ENCODE results near the gene PCLO.
"Not testable (repeated sequence)": the region's sequence is repeated elsewhere in the genome, so short reads cannot be mapped to it uniquely, and the experiment has no call there.

Gene PCLO

DNA sequence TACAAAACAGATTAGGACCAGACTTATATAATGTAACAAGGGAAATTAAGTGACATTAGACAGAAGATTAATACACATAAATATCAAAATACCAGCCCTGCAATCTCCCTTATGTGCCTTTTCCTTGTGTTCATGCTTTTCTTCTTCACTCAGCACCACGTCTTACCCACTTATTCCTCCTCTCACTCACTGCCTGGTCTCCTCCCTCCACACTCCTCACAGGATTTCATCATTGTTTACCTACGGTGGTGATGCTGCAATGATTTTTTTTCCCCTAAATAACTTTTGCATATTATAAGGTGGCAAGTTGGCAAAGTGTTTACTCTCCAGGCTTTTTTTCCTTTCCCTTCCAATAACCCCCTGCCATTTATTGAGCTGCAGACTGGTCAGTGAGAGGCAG, 203.2 kb downstream of the PCLO start:
- DNase-seq: no peak

DNA sequence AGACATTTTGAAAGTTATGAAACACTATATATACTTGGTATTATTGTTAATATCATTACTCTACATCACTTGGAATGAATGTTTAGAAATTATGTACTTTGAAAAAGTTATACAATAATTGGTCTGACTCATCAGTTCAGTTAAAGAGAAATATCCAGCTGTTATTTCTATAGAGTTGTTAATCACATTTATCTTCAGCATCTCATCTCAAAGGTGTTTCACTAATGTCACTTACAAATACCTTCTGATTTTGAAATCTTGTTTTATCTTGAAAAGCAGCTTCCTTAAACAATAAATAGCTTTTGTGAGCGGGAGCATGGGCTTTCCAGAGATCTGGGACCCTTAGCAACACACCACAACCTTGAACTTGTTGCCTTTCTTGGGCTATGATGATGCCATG, 205.2 kb downstream of the PCLO start:
- DNase-seq: no peak

DNA sequence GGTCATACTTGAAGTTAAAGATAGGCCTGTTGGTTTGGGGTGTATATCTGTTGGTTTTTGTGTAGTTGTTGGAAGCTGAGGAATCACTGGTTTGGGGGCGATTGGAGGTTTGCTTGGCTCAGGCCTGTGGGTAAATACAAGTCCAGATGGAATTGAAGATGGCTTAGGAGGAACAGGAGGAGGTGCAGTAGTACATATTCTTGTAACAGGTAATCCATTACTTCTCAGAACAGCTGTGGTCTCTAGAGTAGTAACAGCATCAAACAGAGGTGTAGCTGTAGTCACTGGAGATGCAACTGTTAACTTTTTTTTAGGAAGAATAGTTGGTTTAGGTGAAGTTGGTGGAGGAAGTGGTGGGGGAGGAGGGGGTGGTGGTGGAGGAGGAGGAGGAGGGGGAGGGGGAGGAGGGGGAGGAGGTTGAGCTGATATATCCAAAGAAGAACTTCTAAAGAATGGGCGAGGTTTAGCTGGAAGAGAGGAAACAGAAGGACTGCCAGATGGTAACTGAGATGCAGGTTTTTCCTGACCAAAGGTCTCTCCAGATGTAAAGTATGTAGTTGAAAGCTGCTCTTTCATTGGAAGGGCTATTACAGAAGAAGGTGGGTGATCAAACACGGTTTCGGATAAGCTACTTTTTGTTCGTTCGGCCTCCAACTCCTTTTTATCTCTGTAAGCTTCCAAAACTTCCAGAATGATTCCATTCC, 209.2 kb downstream of the PCLO start:
- DNase-seq: no peak

DNA sequence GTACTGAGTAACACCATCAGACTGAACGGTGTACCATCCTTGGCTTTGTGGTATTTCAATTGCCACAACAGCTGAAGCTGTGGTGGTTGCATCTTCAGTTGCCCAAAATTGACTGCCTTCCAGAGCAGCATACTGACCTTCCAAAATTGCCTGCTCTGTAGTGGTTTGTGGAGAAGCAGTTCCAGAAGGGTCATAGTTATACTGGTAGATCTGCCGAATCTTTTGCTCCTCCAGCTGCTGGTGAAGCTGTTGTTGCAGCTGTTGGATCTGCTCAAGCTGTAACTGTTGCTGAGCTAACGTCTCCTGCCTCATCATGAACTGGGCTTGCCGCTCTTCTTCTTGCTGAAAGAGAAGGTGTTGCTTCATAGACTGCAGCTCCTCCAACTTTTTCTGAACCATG, 212.2 kb downstream of the PCLO start:
- DNase-seq: no peak

DNA sequence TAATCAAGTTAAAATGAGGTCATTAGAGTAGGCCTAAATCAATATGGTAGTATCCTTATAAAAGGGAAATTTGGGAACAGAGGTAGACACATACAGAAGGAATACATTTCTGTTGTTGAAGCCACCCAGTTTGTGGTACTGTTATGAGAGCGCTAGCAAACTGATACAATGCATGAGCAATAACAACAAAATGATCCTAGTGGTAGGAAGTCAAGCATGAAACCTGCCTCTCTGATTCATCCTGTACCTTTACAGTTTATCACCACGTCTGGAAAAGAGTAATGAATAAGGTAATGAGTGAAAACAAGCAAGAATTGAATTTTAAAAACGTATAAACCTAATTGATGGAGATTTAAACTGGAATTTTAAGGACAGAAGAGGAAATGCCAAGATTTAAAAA, 217.2 kb downstream of the PCLO start:
- DNase-seq: no peak

DNA sequence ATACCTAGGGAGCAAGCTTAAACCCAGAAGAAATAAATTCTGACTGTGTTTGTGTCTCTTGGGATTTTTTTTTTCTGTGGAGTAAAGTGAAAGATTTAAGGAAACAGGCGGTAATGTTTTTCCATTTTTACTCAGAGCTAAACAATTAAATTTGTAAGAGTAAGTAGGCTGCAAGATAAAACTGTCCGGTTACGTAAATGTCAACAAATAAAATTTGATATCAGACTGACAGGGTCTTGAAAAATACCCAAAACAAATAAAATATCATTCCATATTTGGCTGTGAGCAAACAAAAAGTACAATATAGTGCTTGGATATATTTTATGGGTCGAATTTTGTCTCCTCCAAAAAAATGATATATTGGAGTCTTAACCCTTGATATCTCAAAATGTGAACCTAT, 217.6 kb downstream of the PCLO start:
- no peak for DNase-seq

DNA sequence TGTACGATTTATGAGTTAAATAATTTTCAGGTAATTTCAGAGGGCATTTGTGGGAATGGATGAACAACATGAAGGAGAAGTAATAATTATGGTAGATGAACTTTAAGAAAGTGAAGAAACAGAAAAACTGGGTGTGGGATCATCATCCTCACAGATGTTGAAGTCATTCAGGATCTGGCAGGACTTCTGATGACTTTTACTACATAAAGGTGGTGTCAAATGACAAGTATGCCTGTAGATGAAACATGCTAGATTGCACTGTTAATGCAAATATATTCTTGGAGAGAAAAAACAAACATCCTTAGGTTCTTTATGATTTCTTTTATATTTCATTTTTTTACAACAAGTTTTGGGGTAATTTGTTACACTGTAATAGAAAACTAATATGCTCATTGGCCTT, 230.2 kb downstream of the PCLO start:
- no peak for DNase-seq

DNA sequence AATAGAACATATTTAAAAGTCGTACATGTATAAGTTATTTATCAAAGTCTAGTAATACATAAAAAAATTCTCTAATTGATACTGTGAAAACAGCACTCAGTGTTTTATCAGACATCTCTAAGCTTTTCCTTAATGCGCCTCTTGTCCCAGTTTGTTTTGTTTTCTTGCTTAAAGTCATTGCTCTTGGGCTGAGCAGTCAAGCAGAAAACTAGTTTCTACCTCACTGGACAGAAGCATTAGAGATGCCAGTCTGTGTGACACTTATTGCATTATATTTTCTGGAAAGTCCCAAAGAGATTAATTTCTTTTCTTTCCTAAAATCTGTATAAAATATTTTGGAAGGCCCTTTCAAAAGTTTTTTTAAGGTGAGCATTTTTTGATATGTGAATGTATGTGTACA, 236.2 kb downstream of the PCLO start:
- DNase-seq: no peak

DNA sequence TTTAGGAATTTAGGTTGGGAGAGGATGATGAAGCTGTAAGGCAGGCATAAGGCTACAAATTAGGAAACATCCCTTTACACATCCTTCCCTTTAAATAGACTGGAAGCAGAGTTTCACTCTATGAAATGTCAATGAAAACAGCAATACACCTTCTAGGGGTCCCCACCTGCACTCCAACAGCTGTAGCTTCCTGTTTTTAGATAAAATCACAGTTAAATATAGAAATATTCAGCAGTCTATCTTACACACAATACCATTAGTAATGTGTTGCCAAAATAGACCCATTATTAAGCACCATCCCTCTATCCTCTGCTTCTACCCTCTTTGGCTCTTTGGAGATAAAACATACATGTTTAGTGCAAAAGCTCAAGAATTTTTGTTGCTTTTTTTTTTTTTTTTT, 237.4 kb downstream of the PCLO start:
- no peak for DNase-seq

DNA sequence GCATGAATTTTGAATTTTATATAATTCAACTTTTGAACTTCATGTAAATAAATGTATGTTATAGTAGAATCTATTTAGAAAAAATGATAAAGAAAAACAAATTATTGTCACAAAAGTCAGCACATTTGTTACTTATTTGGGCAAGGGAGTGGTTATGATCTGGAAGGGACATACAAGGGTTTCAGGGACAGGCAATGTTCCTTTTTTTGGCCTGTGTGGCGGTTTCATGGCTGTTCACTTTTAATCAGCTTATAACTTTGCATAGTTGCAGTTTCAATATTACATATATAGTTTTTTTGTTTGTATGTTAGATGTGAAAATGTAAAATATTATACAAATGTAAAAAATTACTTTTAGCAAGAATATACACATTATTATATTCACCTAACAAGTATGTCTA, 256.2 kb downstream of the PCLO start:
- DNase-seq: no peak

DNA sequence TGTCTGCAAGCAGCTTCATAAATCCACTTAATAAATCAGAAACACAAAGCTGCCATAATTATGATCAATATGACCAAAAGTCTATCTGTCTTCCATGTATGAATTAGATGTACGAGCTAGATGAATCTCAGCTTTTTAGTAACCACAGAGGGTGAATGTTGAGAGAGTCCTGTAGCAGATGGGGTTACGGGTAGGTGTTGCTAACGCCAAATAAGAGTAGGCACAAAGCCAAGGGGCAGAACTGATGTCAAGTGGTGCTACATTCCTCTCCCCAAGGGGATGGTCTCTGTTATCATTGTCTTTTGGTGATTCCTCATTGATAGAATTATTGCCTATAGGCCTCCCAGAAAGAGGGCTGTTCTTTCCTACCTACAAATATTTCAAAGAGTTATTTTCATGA, 257.8 kb downstream of the PCLO start:
- DNase-seq: no peak

DNA sequence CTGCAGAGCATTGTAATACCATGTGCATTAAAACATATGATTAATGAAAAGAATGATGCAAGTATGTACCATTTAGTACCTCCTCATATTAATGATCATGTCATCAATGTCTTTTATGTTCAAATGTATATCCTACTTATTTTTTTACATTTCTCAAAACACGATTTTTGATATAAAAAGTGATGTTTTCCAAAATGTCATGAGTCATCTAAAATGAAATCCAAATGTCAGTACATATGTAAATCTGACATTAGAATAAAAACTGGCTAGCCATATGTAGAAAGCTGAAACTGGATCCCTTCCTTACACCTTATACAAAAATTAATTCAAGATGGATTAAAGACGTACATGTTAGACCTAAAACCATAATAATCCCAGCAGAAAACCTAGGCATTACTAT, 261.6 kb downstream of the PCLO start:
- not testable (repeated sequence) for DNase-seq

DNA sequence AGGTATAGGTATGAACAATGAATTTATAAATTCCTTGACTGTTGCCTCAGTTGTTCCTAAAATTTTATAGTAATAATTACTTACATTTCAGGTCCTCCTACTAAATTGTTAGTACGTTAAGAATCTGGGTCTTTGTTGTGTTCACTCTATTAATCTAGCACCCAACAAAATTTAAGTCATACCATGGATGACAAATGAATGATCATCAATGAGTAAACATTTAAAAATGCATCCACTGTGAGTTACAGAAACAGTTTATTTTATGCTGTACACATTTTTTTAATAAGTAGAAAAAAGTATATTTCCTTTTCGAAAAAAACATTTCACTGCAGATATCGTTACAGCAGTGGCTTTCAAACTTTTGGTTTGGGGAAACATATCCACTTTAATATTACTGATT, 265.2 kb downstream of the PCLO start:
- no peak for DNase-seq

DNA sequence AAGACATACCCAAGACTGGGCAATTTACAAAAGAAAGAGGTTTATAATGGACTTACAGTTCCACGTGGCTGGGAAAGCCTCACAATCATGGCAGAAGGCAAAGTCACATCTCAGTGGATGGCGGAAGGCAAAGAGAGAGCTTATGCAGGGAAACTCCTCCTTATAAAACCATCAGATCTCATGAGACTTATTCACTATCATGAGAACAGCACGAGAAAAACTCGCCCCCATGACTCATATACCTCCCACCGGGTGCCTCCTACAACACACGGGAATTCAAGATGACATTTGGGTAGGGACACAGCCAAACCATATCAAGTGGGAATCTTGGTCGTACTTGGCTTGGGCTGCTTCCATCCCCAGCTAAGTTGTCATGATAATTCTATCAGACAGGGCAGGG, 268.3 kb downstream of the PCLO start:
- DNase-seq: not testable (repeated sequence)

DNA sequence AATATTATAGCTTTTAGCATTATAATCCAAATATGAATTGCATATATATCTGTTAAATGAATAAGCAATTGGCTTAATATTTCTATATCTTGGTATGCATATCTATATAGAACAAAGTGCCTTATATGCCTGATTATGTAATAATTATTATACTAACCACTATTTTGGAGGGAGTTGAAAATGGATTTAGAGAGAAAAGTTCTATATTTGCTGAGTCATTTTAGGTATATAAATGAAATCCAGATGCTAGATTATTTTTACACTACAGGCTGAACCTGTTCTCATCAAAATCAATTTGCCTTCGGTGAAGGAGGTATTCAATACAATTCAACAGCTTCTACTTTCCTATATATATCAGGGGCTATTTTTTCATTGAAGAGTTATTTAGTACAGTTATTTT, 276.4 kb downstream of the PCLO start:
- DNase-seq: no peak

DNA sequence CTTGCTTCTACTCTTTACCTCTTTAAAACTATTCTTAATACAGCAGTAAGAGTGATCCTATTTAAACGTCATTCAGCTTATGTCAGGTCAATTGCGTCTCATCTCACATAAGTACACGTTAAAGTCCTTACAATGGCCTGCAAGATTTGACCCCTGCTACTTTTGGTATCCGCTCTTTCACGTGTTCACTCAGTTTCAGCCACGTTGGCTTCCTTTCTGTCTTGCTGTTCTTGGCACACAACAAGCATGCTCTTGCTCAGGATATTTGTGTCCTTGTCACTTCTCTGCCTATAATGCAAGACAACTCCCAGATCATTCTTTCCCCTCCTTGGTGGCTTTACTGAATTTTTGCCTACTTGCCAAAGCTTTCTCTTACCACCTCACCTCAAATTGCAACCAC, 296.8 kb downstream of the PCLO start:
- DNase-seq: no peak

DNA sequence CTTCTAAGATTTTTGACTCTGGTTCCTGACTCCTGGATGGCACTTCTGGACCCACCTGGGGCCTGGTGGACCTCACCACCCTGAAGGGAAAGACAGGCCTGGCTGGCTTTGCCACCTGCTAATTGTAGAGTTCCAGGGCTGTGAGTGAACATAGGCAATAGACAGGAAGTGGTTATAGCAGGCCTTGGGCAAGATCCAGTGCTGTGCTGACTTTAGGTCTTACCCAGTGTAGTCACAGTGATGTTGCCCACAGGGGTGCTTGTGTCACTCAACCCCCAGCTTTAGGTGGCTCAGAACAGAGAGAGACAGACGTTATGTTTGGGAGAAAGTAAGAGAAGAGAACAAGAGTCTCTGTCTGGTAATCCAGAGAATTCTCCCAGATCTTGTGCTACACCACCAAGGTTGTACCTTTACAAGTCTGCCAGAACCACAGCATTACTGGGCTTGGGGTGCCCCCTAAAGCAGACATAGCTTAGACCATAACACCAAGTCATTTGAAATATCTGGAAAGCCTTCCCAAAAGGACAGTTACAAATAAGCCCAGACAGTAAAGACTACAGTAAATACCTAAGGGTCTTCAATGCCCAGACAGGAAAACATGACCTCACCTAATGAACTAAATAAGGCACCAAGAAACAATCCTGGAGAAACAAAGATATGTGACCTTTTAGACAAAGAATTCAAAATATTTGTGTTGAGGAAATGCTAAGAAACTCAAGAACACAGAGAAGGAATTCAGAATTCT, 303.4 kb downstream of the PCLO start:
- DNase-seq: no peak

DNA sequence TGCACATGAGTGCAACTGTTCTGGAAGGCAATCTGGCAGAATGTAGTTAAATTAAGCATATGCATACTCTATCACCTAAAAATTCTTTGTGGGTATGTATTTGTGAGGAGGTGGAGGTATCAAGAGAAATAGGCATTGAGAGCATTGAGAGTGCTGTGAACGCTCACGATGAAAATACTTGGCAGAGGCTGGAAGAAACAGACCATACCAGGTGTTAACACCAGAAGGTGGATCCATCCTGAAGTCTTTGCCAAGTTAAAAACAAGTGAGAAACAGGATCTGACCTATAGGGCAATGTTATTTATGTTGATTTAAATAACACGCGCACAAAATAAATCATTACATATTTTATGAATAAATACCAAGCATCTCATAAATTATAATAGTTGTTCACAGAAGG, 311.6 kb downstream of the PCLO start:
- DNase-seq: no peak

DNA sequence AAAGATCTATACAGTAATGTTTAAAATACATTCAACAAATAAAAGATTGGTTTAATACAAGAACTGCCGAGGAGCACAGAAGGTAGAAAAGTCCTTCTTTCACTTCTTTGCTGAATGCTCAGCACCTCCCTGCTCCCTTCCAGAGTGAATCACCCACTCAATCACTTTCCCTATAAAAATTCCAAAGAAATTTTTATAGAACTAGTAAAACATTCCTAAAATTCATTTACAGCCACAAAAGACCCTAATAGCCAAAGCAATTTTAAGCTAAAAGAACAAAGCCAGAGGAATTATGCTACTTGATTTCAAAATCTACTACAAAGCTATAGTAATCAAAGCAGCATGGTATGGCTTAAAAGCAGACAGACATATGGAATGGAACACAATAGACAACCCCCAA, 320.9 kb downstream of the PCLO start:
- DNase-seq: no peak

DNA sequence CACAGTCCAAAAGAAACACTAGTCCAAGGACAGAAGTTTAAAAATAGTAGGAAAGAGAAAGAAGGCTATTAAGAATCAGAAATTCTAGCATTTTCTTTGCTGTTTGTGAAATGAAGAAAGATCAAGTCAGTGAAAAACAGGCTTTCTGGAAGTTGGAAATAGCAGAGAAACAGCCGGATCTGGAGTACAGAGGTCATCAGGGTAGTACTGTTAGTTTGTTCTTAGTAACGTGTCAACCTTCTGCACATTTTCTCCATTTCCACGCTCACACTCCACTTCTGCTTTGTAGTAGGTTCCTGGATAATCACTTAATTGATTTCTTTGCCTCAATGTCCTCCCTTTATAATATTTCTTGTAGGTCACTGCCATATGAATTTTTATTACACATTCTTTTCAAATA, 322.6 kb downstream of the PCLO start:
- DNase-seq: no peak

DNA sequence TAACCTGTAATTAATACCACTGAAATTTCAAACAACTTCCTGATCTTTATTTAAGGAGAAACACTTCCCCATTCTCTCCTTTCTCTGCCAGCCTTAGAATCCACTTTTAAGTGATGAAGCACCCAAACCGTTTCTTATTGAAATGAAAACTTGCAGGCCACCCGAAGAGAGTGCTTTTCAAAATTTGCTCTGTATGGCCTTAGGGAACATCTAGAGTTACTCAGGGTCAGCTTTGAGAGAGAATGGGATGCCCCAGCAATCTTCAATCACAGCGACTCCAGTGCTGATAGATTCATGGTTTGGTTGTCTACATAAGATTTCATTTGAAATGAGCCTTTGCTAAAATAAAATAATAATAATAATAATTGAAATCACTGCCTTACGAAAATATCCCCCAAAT, 323.1 kb downstream of the PCLO start:
- no peak for DNase-seq

DNA sequence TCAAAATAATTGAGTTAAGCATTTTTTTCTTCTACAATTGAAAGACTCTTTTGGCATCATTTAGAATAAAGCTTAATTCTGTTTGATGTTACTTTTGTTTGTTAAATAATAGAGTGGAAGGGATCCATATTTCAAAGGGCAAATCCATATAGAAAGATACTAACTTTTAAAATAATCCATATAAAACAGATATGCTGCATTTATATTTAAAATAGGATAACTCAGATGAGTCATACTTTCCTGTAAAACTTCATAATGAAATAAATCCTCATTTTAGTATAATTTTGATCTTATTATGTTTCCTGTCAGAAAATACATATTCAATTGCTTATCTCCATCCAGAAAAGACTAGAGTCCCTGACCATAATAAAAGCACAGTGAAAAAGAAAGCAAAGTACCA, 323.6 kb downstream of the PCLO start:
- no peak for DNase-seq

DNA sequence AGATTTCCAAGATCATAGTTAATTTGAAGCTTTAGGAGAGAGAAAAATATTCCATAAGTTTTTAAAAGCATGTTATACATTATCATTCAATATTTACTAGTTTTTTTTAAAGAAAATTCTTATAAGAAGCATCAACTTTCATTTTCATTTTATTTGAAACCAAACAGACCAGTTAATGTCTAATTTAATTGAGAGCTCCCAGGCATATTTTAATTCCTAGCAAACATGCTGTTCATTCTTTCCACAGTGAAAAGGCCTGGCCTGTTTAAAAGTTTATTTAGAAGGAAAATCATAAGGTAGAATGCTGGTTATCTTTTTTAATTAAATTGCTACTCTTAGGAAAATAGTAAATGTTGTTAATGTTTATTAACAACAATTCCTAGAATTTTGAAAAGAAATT, 324.4 kb downstream of the PCLO start:
- DNase-seq: no peak

DNA sequence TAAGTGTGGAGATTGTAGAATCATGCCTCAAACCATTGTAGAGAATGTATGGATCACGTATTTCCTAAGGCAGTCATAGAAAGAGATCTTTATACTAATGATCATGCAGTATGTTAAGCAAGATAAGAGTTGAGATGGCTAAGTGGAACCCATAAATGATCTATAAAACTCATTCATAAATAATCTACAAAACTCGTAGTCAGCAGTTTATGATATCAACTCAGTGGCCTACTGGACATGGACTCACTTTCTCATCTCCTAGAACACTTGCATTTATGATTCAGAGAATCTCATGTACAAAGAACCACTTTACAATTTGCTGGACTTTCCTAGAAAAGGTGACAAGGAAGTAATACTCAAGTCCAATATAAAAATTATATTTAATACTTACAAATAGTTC, 339.6 kb downstream of the PCLO start:
- DNase-seq: no peak

DNA sequence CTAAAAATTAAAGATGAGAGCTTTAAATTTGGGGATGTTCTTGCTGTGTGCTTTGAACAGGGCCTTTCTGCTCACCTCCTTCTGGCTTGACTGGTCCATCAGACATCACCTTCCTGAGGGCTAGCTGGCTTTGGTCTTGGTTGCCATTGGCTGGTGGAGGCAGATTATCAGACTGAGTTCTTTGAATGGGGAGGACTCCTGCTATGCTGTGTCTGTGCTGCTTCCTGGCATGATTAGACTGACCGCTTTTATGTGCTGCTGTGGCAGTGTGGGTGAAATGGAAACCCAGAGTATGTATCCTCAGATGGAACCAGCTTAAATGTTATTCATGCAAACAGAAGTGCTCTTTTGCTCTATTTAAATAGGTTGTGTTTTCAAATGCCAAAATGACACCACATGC, 341.6 kb downstream of the PCLO start:
- no peak for DNase-seq
